Choroid plexus epithelial cell (primary cell): ENCODE results near the gene COL26A1.

Source experiments
- DNase-seq: peaks from one replicate; pipeline ENCODE4 v3.0.0-alpha.2; 2010; ENCODE audit warnings: low read depth
- H3K4me3 ChIP-seq: 2 replicates; pipeline ENCODE4 v1.5.1; 2011; ENCODE audit warnings: low read depth, mild to moderate bottlenecking, control low read depth, low read length, moderate library complexity
- TF ChIP-seq, protein P1 (sequence below): conservative IDR thresholded peaks from 2 replicates; pipeline ENCODE4 v1.5.1; 2011; ENCODE audit warnings: low read depth, mild to moderate bottlenecking, control low read depth, inconsistent platforms, low read length, moderate library complexity

COL26A1 gene

DNA sequence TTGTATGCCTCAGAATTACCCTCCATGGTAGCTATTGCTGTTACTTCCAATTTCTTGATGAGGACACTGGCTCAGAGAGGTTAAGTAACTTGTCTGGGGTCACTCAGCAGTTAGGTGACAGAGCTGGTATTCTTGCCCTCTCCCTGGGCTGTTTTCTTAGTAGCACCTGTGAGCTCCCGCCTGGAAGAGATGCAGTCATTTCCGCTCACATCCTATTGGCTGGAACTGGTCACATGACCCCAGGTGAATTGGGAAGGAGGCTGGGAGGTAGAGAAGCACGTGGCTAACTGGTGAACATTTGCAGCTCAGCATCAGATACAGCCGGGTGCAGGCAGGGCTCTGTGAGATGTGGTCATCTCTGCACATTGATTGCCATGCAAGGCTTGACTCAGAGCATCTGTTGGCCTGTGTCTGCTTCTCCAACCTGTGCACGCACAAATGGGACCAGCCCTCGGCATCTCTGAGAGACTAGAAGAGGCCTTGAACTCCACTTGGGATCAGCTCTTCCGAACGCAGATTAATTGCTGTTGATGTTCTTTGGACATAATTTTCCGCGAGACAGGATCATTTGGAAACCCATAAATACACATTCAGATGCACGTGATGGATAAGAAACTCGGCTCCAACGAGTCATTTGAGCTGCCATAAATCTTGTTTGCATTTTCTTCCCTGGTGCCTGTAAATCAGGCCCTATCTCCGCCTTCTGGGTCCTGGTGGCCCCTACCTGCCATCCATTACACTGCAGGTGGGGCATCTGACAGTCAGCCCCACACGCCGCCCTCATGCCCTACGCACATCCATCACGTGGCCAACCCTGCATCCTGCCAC lies 223.6 kb downstream of the COL26A1 start:
- no peak overlapping the region for H3K4me3 ChIP-seq
- TF ChIP-seq, protein P1, sequence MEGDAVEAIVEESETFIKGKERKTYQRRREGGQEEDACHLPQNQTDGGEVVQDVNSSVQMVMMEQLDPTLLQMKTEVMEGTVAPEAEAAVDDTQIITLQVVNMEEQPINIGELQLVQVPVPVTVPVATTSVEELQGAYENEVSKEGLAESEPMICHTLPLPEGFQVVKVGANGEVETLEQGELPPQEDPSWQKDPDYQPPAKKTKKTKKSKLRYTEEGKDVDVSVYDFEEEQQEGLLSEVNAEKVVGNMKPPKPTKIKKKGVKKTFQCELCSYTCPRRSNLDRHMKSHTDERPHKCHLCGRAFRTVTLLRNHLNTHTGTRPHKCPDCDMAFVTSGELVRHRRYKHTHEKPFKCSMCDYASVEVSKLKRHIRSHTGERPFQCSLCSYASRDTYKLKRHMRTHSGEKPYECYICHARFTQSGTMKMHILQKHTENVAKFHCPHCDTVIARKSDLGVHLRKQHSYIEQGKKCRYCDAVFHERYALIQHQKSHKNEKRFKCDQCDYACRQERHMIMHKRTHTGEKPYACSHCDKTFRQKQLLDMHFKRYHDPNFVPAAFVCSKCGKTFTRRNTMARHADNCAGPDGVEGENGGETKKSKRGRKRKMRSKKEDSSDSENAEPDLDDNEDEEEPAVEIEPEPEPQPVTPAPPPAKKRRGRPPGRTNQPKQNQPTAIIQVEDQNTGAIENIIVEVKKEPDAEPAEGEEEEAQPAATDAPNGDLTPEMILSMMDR, result no peak
- DNase-seq, result no peak

DNA sequence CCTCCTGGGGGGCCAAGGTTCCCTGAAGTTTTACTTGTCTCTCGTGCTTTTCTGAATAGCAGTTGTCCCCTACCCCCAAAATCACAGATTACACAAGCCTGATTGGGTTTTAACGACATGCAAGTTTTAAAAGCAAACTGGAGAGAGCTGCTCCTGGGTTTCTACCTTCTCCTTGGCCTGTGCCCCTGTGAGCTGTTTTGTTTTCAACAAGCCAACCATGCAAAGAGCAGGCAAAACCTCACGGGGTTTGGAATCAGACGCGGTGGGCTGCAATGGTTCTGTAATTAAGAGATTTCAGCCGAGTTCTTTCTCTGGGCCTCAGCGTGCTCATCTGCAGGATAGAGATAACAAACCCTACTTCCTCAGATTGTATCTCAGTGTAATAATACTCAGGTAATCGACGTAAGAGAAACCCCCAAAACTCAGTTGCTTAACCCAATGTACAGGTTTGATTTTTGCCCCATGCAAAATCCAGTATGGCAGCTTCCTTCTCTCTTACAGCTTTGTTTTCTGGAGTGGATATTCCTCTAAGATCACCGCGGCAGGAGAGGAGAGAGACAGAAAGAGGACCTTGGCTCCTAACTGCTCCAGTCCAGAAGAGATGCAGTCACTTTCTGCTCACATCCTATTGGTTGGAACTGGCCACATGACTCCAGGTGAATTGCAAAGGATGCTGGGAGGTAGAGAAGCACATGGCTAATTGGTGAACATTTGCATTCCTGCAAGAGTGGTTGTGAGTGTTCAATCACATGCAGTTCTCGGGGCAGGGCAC lies 224.4 kb downstream of the COL26A1 start:
- TF ChIP-seq, protein P1, result no peak
- H3K4me3 ChIP-seq, result no peak overlapping the region
- DNase-seq, result no peak

DNA sequence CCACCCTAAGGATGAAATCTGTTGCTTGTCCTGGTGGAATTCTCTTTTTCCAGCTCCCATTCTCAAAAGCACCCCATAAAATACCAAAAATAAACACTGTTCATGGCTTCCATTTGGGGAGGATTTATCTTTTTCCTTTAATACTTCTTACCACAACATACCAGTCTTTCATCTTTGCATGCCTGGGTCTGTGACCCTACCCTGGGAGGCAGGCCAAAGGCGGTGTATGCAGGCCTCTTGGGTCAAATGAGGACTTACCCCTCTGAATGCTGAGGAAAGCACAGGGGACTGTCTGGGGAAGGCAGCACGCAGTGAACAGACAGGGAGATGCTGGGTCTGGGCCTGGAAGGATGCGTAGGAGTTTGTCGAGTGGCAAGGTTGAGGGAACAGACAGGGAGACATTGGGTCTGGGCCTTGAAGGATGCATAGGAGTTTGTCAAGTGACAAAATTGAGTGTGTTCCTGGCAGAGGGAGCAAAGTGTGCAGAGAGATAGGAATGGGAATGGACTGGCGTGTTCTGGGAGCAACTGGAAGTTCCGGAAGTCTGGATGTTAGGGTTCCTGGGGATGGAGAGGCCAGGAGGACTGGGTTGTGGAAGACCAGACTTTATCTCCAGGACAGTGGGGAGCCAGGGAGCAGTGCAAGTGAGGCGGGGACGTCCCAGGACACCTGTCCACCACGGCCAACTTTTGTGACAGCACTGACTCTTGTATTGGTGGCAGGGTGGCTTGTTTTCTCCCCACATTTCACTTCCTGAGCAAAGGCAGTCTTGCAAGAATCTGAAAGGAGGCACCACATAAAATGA lies 225.7 kb downstream of the COL26A1 start:
- DNase-seq, result no peak
- no peak overlapping the region for H3K4me3 ChIP-seq
- TF ChIP-seq, protein P1, result no peak

DNA sequence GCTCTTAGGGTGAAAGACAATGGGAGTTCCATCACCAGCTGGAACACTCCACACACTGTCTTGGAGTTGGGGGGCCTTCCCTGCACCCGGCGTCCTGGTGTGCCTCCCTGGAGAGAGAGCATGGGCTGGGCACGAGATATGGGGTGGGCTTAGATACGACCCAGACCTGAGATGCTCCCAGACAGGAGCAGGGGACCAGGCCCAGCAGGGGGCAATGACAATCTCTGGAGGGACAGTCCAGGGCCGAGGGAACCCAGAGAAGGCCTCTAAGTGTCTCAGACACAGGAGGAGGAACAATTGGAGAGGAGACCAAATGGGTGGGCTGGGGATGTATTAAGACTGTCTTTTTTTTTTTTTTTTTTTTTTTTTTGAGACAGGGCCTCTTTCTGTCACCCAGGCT lies 226.4 kb downstream of the COL26A1 start:
- TF ChIP-seq, protein P1, result no peak
- no peak for DNase-seq
- no peak overlapping the region for H3K4me3 ChIP-seq

DNA sequence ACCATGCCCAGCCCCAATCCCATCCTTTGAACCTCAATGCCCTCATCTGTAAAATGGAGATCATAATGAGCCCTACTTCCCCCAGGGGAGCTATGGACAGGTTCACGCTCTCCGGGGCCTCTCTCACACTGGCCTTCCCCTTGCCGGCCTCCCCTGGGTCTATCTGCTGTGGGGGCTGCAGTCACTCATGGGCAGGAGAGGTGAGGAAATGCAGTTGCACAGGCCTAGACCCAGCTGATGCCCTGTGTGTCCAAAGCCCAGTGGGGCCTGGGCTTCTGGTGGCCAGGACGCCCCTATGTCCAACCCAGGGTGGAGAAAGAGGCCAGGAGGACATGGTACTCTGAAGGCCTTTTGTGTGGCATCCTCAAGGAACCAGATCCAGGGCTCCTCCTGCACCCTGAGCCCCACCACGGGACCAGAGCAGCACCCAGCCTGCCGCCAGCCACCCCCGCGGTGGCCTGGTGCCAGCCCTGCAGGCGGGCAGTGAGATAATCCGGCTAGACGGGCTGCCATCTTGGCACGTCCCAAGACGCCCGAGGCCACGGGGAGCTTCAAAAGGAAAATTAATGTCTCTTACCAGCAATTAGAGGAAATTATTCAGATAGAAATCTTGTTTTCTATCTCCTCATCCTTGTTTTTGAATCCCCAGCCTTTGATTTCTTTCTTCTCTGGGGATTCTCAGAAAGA lies 227.4 kb downstream of the COL26A1 start:
- no peak for DNase-seq
- H3K4me3 ChIP-seq, result no peak overlapping the region
- TF ChIP-seq, protein P1, result no peak

DNA sequence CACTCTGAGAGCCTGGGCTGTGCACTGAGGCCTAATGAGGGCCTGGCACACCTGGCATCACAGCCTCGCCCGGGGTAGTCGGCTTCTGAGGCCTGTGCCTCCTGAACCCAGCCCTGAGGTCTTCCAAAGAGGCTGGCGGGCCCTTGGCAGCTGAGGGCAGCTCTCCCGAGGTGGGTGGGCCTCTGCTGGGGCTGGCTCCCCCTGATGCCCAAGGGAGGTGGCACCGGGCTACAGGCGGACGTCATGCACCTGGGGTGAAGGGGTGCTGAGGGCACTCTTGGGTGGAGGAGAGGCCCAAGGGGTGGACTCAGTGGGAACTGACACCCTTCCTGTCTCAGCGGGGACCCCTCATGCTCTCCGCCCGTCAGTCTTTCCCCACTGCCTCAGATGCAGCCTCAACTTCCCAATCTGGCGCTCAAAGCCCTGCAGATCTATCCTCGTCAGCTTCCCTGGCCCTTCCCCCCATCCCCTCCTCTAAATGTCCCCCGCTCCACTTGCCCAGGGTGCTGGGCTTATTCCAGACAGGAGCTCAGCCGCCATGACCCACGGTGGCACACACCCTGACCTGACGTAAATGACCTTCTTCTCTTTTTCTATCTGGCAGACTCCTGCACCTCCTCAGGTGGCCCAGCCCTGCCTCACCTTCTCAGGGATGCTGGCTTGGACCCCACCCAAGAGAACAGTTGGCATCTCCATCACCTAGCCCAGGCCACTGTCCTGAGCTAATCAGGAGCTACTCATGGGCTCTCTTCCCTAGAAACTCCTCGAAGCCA lies 228.2 kb downstream of the COL26A1 start:
- DNase-seq, result no peak

More for the DNA sequence above, 228.2 kb downstream of the COL26A1 start:
- TF ChIP-seq, protein P1, result no peak
- no peak overlapping the region for H3K4me3 ChIP-seq
